CD4-positive, alpha-beta T cell treated with Interleukin-4 for 1 hour (primary cell): Measurements from ENCODE around the gene DNAJC3.
"Not testable (repeated sequence)": the region's sequence is repeated elsewhere in the genome, so short reads cannot be mapped to it uniquely, and the experiment has no call there.

Experiments
- DNase-seq, 2 donors: peaks; one replicate each; pipeline ENCODE4 v3.0.0-alpha.2; 2020 to 2022

Gene DNAJC3

GRCh38 chr13:95716231-95716630 is 39.3 kb downstream of the DNAJC3 start:
- no peak for DNase-seq

- DNase-seq, result no peak
Measured at GRCh38 chr13:95722241-95722640, 45.3 kb downstream of the DNAJC3 start.

GRCh38 chr13:95723438-95723837 is 46.5 kb downstream of the DNAJC3 start:
- no peak for DNase-seq

- DNase-seq, result no peak
Measured at GRCh38 chr13:95724252-95724651, 47.3 kb downstream of the DNAJC3 start.

- no peak for DNase-seq
Measured at GRCh38 chr13:95726876-95727275, 49.9 kb downstream of the DNAJC3 start.

- no peak for DNase-seq
Measured at GRCh38 chr13:95728957-95729356, 52.0 kb downstream of the DNAJC3 start.

GRCh38 chr13:95734124-95734523 is 57.2 kb downstream of the DNAJC3 start:
- DNase-seq, result no peak

GRCh38 chr13:95740071-95740978 is 63.4 kb downstream of the DNAJC3 start:
- DNase-seq, result not testable (repeated sequence)

GRCh38 chr13:95740979-95741320 is 64.0 kb downstream of the DNAJC3 start:
- no peak for DNase-seq

GRCh38 chr13:95741584-95742563 is 64.9 kb downstream of the DNAJC3 start:
- DNase-seq, result no peak

GRCh38 chr13:95743192-95743591 is 66.3 kb downstream of the DNAJC3 start:
- DNase-seq, result no peak

- DNase-seq, result no peak
Measured at GRCh38 chr13:95745289-95745688, 68.3 kb downstream of the DNAJC3 start.

- DNase-seq, result no peak
Measured at GRCh38 chr13:95745752-95746151, 68.8 kb downstream of the DNAJC3 start.

- no peak for DNase-seq
Measured at GRCh38 chr13:95749545-95749944, 72.6 kb downstream of the DNAJC3 start.

GRCh38 chr13:95752677-95753076 is 75.7 kb downstream of the DNAJC3 start:
- DNase-seq, result no peak

GRCh38 chr13:95754069-95754468 is 77.1 kb downstream of the DNAJC3 start:
- DNase-seq, result no peak

GRCh38 chr13:95756072-95756471 is 79.1 kb downstream of the DNAJC3 start:
- DNase-seq, result no peak

GRCh38 chr13:95762626-95763025 is 85.7 kb downstream of the DNAJC3 start:
- DNase-seq, result not testable (repeated sequence)

- no peak for DNase-seq
Measured at GRCh38 chr13:95763601-95764000, 86.7 kb downstream of the DNAJC3 start.

GRCh38 chr13:95771905-95772304 is 95.0 kb downstream of the DNAJC3 start:
- DNase-seq, result no peak

- DNase-seq, result no peak
Measured at GRCh38 chr13:95779522-95779921, 102.6 kb downstream of the DNAJC3 start.

- DNase-seq, result no peak
Measured at GRCh38 chr13:95781016-95781415, 104.1 kb downstream of the DNAJC3 start.

- DNase-seq, result not testable (repeated sequence)
Measured at GRCh38 chr13:95781940-95782339, 105.0 kb downstream of the DNAJC3 start.

GRCh38 chr13:95783747-95784146 is 106.8 kb downstream of the DNAJC3 start:
- no peak for DNase-seq
